GM12864 (cell line): Measurements from ENCODE around the gene CNNM1.

Source experiments
- DNase-seq: peaks from one replicate; pipeline ENCODE4 v3.0.0-alpha.2; 2011; ENCODE audit warnings: low read depth
- H3K4me3 ChIP-seq: 2 replicates; pipeline ENCODE4 v1.5.1; 2011; ENCODE audit warnings: mild to moderate bottlenecking, low read depth, low read length, control low read depth
- TF ChIP-seq, protein P1 (sequence below): IDR thresholded peaks from 2 replicates; pipeline ENCODE4 v1.5.1; 2011; ENCODE audit warnings: low read depth, mild to moderate bottlenecking, moderate library complexity, low read length, control low read depth, inconsistent platforms; ENCODE audit errors: missing control alignments

CNNM1 gene

DNA sequence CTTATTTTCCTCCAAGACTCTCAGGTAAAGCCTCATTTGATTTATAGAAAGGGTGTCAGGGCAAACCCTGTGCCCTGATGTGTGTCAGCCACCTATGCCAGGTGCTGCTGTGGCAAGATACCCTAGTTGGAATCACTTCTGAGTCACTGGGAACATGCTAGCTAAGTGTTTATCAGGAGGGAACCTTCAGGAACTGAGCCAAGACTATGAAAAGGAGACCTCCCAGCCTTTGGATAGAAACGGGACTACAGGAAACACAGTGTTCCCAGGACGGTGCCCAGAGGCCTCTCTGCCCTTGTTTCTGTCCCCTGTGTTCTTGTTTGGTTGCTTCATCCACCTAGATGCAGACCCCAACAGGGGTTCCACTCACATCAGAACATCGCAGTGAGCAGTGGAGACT lies 28.5 kb downstream of the CNNM1 start:
- TF ChIP-seq, protein P1, sequence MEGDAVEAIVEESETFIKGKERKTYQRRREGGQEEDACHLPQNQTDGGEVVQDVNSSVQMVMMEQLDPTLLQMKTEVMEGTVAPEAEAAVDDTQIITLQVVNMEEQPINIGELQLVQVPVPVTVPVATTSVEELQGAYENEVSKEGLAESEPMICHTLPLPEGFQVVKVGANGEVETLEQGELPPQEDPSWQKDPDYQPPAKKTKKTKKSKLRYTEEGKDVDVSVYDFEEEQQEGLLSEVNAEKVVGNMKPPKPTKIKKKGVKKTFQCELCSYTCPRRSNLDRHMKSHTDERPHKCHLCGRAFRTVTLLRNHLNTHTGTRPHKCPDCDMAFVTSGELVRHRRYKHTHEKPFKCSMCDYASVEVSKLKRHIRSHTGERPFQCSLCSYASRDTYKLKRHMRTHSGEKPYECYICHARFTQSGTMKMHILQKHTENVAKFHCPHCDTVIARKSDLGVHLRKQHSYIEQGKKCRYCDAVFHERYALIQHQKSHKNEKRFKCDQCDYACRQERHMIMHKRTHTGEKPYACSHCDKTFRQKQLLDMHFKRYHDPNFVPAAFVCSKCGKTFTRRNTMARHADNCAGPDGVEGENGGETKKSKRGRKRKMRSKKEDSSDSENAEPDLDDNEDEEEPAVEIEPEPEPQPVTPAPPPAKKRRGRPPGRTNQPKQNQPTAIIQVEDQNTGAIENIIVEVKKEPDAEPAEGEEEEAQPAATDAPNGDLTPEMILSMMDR: no peak
- no peak for DNase-seq
- H3K4me3 ChIP-seq: no peak overlapping the region

DNA sequence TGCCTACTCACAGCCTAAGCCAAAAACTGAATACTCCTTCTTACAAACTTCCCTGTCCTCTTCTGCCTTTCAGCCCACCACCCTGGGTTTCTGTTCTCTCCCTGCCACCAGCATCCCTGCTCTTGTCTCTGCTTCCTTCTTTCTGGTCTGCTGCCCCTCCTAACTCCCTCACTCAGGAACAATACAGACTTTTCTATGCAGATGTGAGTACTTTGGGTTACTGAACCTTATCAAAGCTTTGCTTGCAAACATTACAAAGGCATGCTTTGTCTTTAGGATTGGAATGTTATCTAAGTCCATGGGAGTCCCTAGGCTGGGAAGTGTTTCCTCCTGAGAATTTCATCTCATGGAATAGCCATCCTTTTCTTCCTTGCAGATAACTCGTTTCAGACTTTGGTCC lies 28.9 kb downstream of the CNNM1 start:
- no peak for DNase-seq
- no peak overlapping the region for H3K4me3 ChIP-seq
- TF ChIP-seq, protein P1: no peak

DNA sequence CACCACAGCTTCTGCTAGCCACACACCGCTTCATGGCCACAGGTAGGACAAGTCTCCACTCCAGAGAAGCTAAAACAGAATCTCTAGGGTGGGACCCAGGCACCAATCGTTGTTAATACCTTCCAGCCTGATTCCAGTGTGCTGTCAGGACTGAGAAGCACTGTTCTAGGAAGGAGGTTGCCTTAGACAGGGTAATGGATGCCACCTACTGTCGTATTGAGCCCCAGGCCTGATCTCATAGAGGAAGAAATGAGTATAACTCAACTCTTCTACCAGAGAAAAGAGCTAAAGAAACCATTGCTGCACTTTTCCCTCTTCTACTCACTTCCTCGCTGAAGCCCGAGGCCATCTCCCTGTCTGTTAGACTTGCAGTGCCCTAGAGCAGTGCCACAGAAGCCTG lies 31.8 kb downstream of the CNNM1 start:
- TF ChIP-seq, protein P1: no peak
- DNase-seq: no peak

DNA sequence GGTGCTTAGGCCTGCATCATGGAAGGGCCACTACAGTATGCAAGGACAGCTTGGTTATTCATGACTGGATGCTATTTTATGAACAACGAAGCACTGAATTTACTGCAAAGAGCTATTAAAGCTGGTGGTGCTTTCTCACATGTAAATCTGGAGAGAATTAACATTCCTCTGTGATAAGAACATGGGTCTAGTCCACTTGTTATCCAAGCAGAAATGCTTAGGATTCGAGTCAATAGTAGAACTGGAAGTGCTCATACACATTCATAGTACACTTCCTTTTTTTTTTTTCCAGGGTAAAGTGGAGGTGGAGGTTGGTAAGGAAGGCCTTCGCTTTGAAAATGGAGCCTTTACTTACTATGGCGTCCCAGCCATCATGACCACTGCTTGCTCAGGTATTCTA lies 35.0 kb downstream of the CNNM1 start:
- TF ChIP-seq, protein P1: no peak
- DNase-seq: no peak
- H3K4me3 ChIP-seq: no peak overlapping the region

More for the DNA sequence above, 31.8 kb downstream of the CNNM1 start:
- H3K4me3 ChIP-seq: no peak overlapping the region

DNA sequence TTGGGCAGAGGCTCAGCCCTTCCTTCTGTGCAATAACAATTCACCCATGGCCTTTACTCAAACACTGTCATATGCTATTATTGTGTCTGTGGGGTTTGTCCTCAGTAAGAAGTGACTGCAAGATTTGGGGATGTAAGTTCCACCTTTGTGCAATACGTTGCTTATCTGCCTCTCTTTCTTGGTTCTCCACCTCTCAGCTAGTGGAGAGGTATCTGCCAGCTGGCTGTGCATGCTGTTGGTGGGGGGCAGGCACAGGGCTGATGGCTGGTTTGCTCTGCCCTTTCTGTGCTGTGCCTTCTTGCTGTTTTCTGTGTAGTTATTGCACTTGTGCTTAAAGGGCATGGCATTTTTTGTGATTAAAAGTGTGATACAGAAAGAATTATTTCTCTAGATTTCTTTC lies 36.2 kb downstream of the CNNM1 start:
- TF ChIP-seq, protein P1: no peak
- no peak overlapping the region for H3K4me3 ChIP-seq
- no peak for DNase-seq

DNA sequence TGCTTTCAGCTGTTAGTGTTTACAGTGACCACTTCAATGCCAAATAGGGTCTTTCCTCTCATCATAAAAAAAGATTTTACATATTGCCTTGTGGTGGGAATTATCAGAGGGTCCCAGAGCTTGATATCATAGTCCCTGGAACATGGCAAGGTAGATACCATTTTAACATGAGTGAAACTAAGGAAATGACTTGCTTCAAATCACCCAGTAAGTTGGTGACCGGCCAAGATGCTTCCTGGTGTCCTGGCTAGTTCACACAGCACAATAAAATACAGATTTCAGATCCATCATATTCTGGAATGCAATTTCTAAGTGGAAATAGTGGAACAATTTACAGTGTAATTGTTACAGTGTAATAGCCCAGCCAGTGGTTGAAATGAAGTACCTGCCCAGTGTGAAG lies 36.6 kb downstream of the CNNM1 start:
- TF ChIP-seq, protein P1: no peak
- no peak for DNase-seq
- H3K4me3 ChIP-seq: no peak overlapping the region

DNA sequence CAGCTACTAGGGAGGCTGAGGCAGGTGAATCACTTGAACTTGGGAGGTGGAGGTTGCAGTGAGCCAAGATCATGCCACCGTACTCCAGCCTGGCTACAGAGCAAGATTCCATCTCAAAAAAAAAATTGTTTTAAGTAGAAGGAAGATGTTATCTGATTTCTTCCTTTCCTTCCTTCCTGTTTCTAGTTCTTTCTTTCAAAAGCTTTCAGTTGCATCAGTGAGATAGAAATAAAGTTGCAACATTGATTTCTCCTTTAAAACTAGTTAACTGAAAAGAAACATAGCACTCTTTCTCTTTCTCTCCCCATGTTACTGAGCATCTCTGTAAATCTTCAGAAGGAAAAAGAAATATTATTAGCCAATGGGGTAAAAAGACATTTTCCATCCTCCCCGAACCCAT lies 37.5 kb downstream of the CNNM1 start:
- no peak for DNase-seq
- H3K4me3 ChIP-seq: no peak overlapping the region
- TF ChIP-seq, protein P1: no peak
